Smooth muscle cell (in vitro differentiated cells): ENCODE measurements around the gene FMNL3. TPM values are rescaled to one million over a fixed set of nuclear protein-coding genes. Genes with fewer than 3 reads are reported as not detected.

Source experiments
- DNase-seq: peaks from one replicate; lab custom pipeline; 2025; ENCODE audit not compliant: unreplicated experiment; lab: John Stamatoyannopoulos, UW
- H2AFZ ChIP-seq: fragments of 200-600 bp; sonication (generic); 2 replicates; pipeline ENCODE4 v1.6.0; 2016; ENCODE audit warnings: antibody characterized with exemption, low read depth, mild to moderate bottlenecking
- H3F3A ChIP-seq: fragments of 200-600 bp; sonication (generic); 2 replicates; pipeline ENCODE4 v1.6.0; 2017; ENCODE audit warnings: antibody characterized with exemption, low read depth
- H3K27ac ChIP-seq: fragments of 200-600 bp; sonication (generic); 2 replicates; pipeline ENCODE4 v1.5.1; 2016; ENCODE audit warnings: low read depth, mild to moderate bottlenecking
- H3K27me3 ChIP-seq: fragments of 200-600 bp; sonication (generic); 2 replicates; pipeline ENCODE4 v1.6.1; 2016; ENCODE audit warnings: low read depth, mild to moderate bottlenecking
- H3K36me3 ChIP-seq: fragments of 200-600 bp; sonication (generic); 2 replicates; pipeline ENCODE4 v1.5.1; 2016; ENCODE audit warnings: low read depth
- H3K4me1 ChIP-seq: fragments of 200-600 bp; sonication (generic); 2 replicates; pipeline ENCODE4 v1.5.1; 2016; ENCODE audit warnings: low read depth
- H3K4me2 ChIP-seq: fragments of 200-600 bp; sonication (generic); 2 replicates; pipeline ENCODE4 v1.6.0; 2016; ENCODE audit warnings: mild to moderate bottlenecking
- H3K4me3 ChIP-seq: fragments of 200-600 bp; sonication (generic); 2 replicates; pipeline ENCODE4 v1.5.1; 2016; ENCODE audit warnings: mild to moderate bottlenecking
- H3K79me2 ChIP-seq: fragments of 200-600 bp; sonication (generic); 2 replicates; pipeline ENCODE4 v1.6.0; 2016; ENCODE audit warnings: low read depth, mild to moderate bottlenecking
- H3K9ac ChIP-seq: fragments of 200-600 bp; sonication (generic); 2 replicates; pipeline ENCODE4 v1.6.0; 2016; ENCODE audit warnings: low read depth
- H3K9me3 ChIP-seq: fragments of 200-600 bp; sonication (generic); replicated peaks from 2 replicates; pipeline ENCODE4 v1.5.1; 2016; ENCODE audit warnings: low read depth
- H4K20me1 ChIP-seq: fragments of 200-600 bp; sonication (generic); 2 replicates; pipeline ENCODE4 v1.6.0; 2016; ENCODE audit warnings: low read depth
- WGBS: methylation state at CpG from one replicate; pipeline ENCODE4 v1.1.7; 2016; ENCODE audit warnings: low lambda C conversion rate; 5-methylcytosine and 5-hydroxymethylcytosine counted together
- polyA plus RNA-seq: library from polyadenylated mRNA; unstranded; fragments of >200 nt; fragmentation: Nextera tagmentation; extraction: Ambion mirVana; gene quantifications from 2 replicates; pipeline ENCODE4 v1.2.1, GENCODE V29; 2016
- total RNA-seq: library from RNA; depleted of rRNA; stranded (reverse); fragments of >200 nt; gene quantifications from 2 replicates; pipeline ENCODE4 v1.2.3, GENCODE V29; 2014
- TF ChIP-seq, protein P1 (sequence below): fragments of 200-600 bp; sonication (generic); IDR thresholded peaks from 2 replicates; pipeline ENCODE4 v1.5.1; 2017; ENCODE audit warnings: borderline replicate concordance, mild to moderate bottlenecking, antibody characterized with exemption; ENCODE audit not compliant: insufficient read depth, poor library complexity, severe bottlenecking

Gene FMNL3
- total and polyA plus RNA-seq, 2 experiments from 2014 or later, result 18.3 to 21.7 TPM

DNA sequence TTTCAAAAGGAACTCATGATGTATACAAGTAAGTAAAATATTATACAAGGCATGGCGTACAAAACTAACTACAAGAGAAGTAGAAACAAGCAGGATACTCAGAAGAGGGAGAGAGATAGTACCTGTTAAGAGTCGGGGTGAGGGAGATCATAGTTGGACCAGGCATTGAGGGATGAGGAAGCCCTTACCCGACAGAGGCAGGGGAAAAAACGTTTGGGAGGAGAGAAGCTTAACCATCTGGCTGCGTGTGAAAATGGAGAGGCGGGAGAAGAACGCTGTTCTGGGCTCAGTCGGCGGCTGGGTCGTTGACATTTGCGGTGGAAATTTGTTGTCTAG is 575 bp upstream of the FMNL3 start:
- Histone ChIP-seq H3K4me2 (peak overlapping the region; percentile 84), H3K27ac (no peak overlapping the region), H3K9ac (no peak overlapping the region)

DNA sequence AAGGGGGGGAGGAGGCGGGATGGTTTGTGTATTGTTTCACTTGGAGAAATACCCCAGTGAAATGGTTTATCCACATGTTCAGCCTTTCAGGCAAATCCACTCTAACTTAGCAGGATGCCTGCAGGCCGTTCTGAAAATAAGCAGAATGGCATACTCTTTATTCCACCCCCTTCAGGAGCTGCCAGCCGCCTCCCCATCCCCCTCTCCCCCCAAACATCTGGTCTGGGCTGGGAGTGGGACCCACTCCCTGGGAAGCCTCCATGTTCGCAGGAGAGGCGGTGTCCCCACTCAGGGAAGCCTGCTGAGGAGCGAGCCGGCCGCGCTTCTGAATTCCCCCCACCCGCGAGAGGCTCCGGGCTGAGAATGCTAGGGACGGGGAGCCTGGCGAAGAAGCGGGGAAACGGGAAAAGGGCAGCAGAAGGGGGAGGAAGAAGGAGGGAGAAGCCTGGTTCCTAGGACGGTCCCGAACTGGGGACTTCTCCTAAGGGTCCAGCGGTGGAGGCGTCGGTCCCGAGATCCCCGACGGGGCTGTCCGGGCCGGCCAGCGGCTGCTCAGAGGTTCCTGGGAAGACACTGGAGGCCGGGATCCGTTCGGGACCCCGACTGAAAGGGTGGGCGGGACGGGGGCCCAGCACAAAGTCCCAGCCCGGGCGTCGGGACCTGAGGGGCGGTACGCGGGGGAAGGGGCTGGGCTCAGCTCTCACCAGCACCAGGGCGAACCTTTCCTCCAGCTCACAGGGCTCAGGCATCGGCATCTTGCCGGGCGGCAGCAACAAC is 666 bp downstream of the FMNL3 start:
- Histone ChIP-seq H3K9me3 (no peaks in the 10 kb centered on the region), H3K4me3 (peak overlapping the region; percentile 88), H3K4me1 (peaks cover 25% of the 10 kb centered on the region), H3K9ac (peak overlapping the region; percentile 82), H3K4me2 (peak overlapping the region; percentile 84), H3K27ac (peak overlapping the region; percentile 88), H3K79me2 (peaks cover 31% of the 10 kb centered on the region), H4K20me1 (peaks cover 17% of the 10 kb centered on the region), H3F3A (peaks cover 12% of the 10 kb centered on the region), H3K36me3 (no peaks in the 10 kb centered on the region), H2AFZ (peak overlapping the region; percentile 68), H3K27me3 (no peaks in the 10 kb centered on the region)
- 2% methylated on average over 32 of the region's 43 CpGs for WGBS
- TF ChIP-seq, protein P1, sequence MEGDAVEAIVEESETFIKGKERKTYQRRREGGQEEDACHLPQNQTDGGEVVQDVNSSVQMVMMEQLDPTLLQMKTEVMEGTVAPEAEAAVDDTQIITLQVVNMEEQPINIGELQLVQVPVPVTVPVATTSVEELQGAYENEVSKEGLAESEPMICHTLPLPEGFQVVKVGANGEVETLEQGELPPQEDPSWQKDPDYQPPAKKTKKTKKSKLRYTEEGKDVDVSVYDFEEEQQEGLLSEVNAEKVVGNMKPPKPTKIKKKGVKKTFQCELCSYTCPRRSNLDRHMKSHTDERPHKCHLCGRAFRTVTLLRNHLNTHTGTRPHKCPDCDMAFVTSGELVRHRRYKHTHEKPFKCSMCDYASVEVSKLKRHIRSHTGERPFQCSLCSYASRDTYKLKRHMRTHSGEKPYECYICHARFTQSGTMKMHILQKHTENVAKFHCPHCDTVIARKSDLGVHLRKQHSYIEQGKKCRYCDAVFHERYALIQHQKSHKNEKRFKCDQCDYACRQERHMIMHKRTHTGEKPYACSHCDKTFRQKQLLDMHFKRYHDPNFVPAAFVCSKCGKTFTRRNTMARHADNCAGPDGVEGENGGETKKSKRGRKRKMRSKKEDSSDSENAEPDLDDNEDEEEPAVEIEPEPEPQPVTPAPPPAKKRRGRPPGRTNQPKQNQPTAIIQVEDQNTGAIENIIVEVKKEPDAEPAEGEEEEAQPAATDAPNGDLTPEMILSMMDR, result no peak
- DNase-seq, result peak; percentile 58

More for the DNA sequence above, 575 bp upstream of the FMNL3 start:
- Histone ChIP-seq H3F3A (peaks cover 12% of the 10 kb centered on the region), H2AFZ (peak overlapping the region; percentile 61), H3K36me3 (no peaks in the 10 kb centered on the region), H3K9me3 (no peaks in the 10 kb centered on the region), H3K27me3 (no peaks in the 10 kb centered on the region), H3K79me2 (peaks cover 19% of the 10 kb centered on the region), H4K20me1 (peaks cover 17% of the 10 kb centered on the region), H3K4me3 (no peak overlapping the region), H3K4me1 (peaks cover 22% of the 10 kb centered on the region)
- DNase-seq, result no peak
- 61% methylated on average over 11 of the region's 11 CpGs for whole genome bisulfite sequencing
- TF ChIP-seq, protein P1, result no peak

DNA sequence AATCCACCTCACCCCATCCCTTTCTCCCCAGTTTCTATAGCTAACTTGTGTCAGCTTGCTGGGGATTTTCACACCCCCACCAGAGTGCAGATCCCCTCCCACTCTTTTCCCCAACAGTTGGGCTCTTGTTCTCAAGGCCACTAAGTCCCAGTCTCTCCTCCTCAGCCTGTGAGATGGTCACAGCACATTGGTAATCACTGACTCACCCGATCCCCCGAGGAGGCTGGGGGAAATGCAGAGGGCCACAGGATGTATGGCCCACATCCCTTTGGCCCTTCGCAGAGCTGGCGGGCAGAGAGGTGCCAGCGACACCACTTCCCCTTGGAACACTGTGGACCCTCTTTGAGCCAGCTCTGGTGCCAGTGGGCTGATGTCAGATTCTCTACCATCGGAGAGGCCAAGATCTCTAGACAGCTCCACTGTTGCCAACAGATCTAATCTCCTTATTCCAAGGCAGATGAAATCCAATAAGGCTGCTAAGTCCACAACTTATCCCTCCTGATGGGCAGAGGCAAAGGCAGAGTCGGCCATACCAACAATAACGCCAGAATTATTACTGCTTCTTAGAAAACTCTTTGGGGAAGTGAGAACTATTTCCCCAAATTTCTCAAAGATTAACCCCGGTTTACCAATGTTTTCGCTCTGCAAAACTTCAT is 1.6 kb downstream of the FMNL3 start:
- Histone ChIP-seq H3K9me3 (no peaks in the 10 kb centered on the region), H3K36me3 (no peaks in the 10 kb centered on the region), H3K4me2 (peak overlapping the region; percentile 84), H3K79me2 (peaks cover 41% of the 10 kb centered on the region), H3K4me1 (peaks cover 25% of the 10 kb centered on the region), H3K9ac (peak overlapping the region; percentile 82), H3F3A (peaks cover 12% of the 10 kb centered on the region), H4K20me1 (peaks cover 23% of the 10 kb centered on the region), H2AFZ (peak overlapping the region; percentile 13), H3K27ac (peak overlapping the region; percentile 88), H3K4me3 (peak overlapping the region; percentile 88), H3K27me3 (no peaks in the 10 kb centered on the region)
- TF ChIP-seq, protein P1, result no peak
- WGBS, result 26% methylated on average over 10 of the region's 10 CpGs
- DNase-seq, result no peak
